Esophagus squamous epithelium (tissue), 5 donors: Measurements from ENCODE around the gene RESP18. TPM values are rescaled to one million over a fixed set of nuclear protein-coding genes. Genes with fewer than 3 reads are reported as not detected.

ENCODE experiments used
- DNase-seq: peaks from one replicate; lab custom pipeline; 2025; lab: John Stamatoyannopoulos, UW
- H3K27ac ChIP-seq, 4 donors: fragments of 200-600 bp; sonication (generic); one replicate each; pipeline ENCODE4 v1.5.1; 2016 to 2019; ENCODE audit warnings: mild to moderate bottlenecking in 1 of 4
- H3K27me3 ChIP-seq, 4 donors: fragments of 200-600 bp; sonication (generic); 1 replicate in 3 of 4; 2 replicates in 1 of 4; pipeline versions ENCODE4 v1.5.1 to v1.6.0; 2017 to 2021; ENCODE audit warnings: antibody characterized with exemption in 1 of 4
- H3K36me3 ChIP-seq, 3 donors: fragments of 200-600 bp; sonication (generic); one replicate each; pipeline ENCODE4 v1.5.1; 2016 to 2019
- H3K4me1 ChIP-seq, 3 donors: fragments of 200-600 bp; sonication (generic); one replicate each; pipeline ENCODE4 v1.5.1; 2017 to 2019
- H3K4me3 ChIP-seq, 4 donors: fragments of 200-600 bp; sonication (generic); 1 replicate in 3 of 4; 2 replicates in 1 of 4; pipeline ENCODE4 v1.5.1; 2016 to 2019; ENCODE audit warnings: mild to moderate bottlenecking in 2 of 4, moderate library complexity in 1 of 4
- H3K9me3 ChIP-seq, 3 donors: fragments of 200-600 bp; sonication (generic); one replicate each; pipeline ENCODE4 v1.5.1; 2016 to 2019
- CTCF ChIP-seq, 6 experiments: fragments of 450-650 bp in 4 of 6; fragments of 200-600 bp in 2 of 6; sonication (generic) in 2 of 6; IDR thresholded peaks; one replicate each; pipeline ENCODE4 v1.5.1; 2016 to 2019; ENCODE audit warnings: antibody characterized with exemption in 6 of 6, mild to moderate bottlenecking in 4 of 6, moderate library complexity in 4 of 6
- POLR2A ChIP-seq, 4 donors: fragments of 450-650 bp; IDR thresholded peaks; one replicate each; pipeline ENCODE4 v1.6.1; 2017; ENCODE audit warnings: antibody characterized with exemption in 4 of 4, mild to moderate bottlenecking in 4 of 4, moderate library complexity in 3 of 4
- WGBS, 2 donors: methylation state at CpG; one replicate each; pipeline ENCODE4 v1.1.5; 2018; 5-methylcytosine and 5-hydroxymethylcytosine counted together
- intact Hi-C: fragments of 100-400 bp; cut with DNase I; formaldehyde crosslinking; loops from one replicate; pipeline ENCODE4 v1.15.0; 2022
- small RNA-seq, 4 donors: library from RNA; depleted of rRNA; stranded (forward); fragments of <200 nt; gene quantifications; one replicate each; pipeline ENCODE3, GENCODE V24; 2016
- total RNA-seq, 4 donors: library from RNA; depleted of rRNA; stranded (reverse); fragments of >200 nt; gene quantifications; one replicate each; pipeline ENCODE4 v1.1.0, GENCODE V29; 2016
- donor health status: DM: yes; HTN: yes; CAD: no.

RESP18 gene
- total RNA-seq, 4 donors from 2014 or later: not detected

- Histone ChIP-seq H3K4me3 (peak overlapping the region; percentile 62 to 95 (median 78)), H3K9me3 (no peaks in the 10 kb centered on the region), H3K27me3 (no peaks in the 10 kb centered on the region), H3K27ac (peak overlapping the region; percentile 95 to 99 (median 97)), H3K36me3 (peaks cover 0 to 35% (median under 1%) of the 10 kb centered on the region in 3 donors), H3K4me1 (peaks cover 24 to 69% (median 35%) of the 10 kb centered on the region in 3 donors)
- no peak for DNase-seq
- intact Hi-C loops: no loop called here
- TF ChIP-seq POLR2A (IDR thresholded peaks at IDR 0.05): no peak
- peak in 1 of 6 experiments; percentile 4 for TF ChIP-seq CTCF (IDR thresholded peaks at IDR 0.05)
- WGBS, 2 donors: 5 to 15% methylated on average over 9 of the region's 9 CpGs
Measured at GRCh38 chr2:219278655-219279150, 53.8 kb downstream of the RESP18 start.

DNA sequence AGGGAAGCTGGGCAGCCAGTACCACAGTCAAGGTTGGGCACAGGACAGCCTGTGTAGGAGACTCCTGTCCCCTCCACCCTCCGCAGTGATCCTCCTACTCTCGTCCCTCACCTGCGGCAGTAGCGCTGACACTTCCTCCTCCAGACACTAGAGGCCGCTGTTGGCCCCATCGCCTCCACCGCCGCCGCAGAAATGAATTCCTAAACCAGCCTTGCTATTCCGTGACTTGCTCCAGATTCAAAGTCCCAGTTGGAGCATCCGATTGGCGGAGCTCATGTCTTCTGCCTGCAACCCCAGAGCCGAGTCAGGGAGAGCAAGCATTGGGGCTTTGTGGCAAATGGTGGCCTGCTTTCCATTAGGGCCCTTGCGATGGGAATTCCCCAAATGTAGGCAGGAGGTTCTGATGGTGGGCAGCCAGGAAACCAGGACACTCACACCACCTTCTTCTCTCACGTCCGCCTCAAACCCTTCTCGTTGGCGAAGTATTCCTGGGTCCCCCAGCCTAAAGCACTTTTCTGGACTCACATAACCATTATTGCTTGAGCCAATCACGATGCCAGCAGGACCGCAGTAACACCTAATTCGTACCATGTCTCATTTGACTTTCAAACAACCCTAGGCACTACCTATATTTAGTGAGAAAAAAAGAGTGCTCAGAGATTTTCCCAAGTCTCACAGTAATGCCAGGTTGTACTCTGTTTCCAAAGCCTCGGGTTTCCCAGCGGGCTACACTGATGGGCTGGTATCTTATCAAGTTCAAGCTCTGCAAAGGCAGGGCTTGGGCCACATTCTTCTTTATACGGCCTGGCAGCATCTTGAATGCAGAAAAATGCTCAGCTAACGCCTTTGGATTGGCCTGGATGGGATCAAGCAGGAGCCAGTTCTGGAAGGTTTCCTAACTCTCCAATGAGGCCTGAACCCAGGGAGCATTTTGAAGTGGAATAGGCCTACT lies 54.6 kb downstream of the RESP18 start:
- TF ChIP-seq POLR2A (IDR thresholded peaks at IDR 0.05) (no peak), CTCF (IDR thresholded peaks at IDR 0.05) (peak; percentile 93 to 99 (median 97))
- Histone ChIP-seq H3K9me3 (no peaks in the 10 kb centered on the region), H3K36me3 (peaks cover 0 to 28% (median 0%) of the 10 kb centered on the region in 3 donors), H3K4me3 (peak overlapping the region in 2 of 4 donors; percentile 6 to 95), H3K4me1 (peaks cover 24 to 69% (median 35%) of the 10 kb centered on the region in 3 donors), H3K27ac (peak overlapping the region; percentile 95 to 99 (median 97)), H3K27me3 (no peaks in the 10 kb centered on the region)
- DNase-seq: no peak
- WGBS, 2 donors: 21 to 37% methylated on average over 19 to 23 of the region's 25 CpGs
- intact Hi-C loops: no loop called here

Small RNAs within 50 kb of the gene (small RNA-seq; reads per million reads assigned to genes)
- 0 reads per million in 4 donors for gene AC053503.3
- gene MIR153-1: 0 to 0.36 (median 0.29) reads per million in 4 donors

Other genes starting within 250 kb of the RESP18 start
- gene NHEJ1, start 171.9 kb downstream of the RESP18 start, total RNA-seq: 10 to 100 TPM in 2 of 4 donors, 1 to 10 TPM in 2; 6.3 to 14.3 (median 9.7) TPM
- 1 to 10 TPM in 2 of 4 donors, under 1 TPM in 2; 0.82 to 1.7 (median 1.3) TPM for gene SLC23A3, start 162.7 kb downstream of the RESP18 start, total RNA-seq
- 10 to 100 TPM; 35.3 to 49.8 (median 42.0) TPM for gene CNPPD1, start 155.8 kb downstream of the RESP18 start, total RNA-seq
- 10 to 100 TPM; 31.0 to 58.7 (median 41.8) TPM for gene RETREG2, start 154.5 kb downstream of the RESP18 start, total RNA-seq
- 10 to 100 TPM; 34.6 to 49.9 (median 43.6) TPM for gene ZFAND2B, start 126.0 kb downstream of the RESP18 start, total RNA-seq
- gene ABCB6, start 113.8 kb downstream of the RESP18 start, total RNA-seq: 10 to 100 TPM; 22.1 to 45.3 (median 31.6) TPM
- 10 to 100 TPM; 37.8 to 55.1 (median 45.2) TPM for gene ATG9A, start 103.1 kb downstream of the RESP18 start, total RNA-seq
- 10 to 100 TPM; 10.2 to 54.9 (median 27.6) TPM for gene ANKZF1, start 102.9 kb downstream of the RESP18 start, total RNA-seq
- gene GLB1L, start 87.3 kb downstream of the RESP18 start, total RNA-seq: 1 to 10 TPM; 1.2 to 2.3 (median 1.7) TPM
- 10 to 100 TPM in 3 of 4 donors, 1 to 10 TPM in 1; 8.6 to 27.4 (median 19.3) TPM for gene STK16, start 87.3 kb downstream of the RESP18 start, total RNA-seq
- not detected for gene TUBA4B, start 79.5 kb downstream of the RESP18 start, total RNA-seq
- 100 to 1,000 TPM; 104 to 258 (median 169) TPM for gene TUBA4A, start 78.8 kb downstream of the RESP18 start, total RNA-seq
- 10 to 100 TPM; 30.3 to 72.6 (median 35.1) TPM for gene DNAJB2, start 53.4 kb downstream of the RESP18 start, total RNA-seq
- gene PTPRN, start 23.3 kb downstream of the RESP18 start, total RNA-seq: not detected
- gene DNPEP, start 55.2 kb upstream of the RESP18 start, total RNA-seq: 10 to 100 TPM; 36.7 to 82.4 (median 39.5) TPM
- gene DES, start 85.6 kb upstream of the RESP18 start, total RNA-seq: 1,000 to 10,000 TPM in 1 of 4 donors, 100 to 1,000 TPM in 3; 120 to 2,698 (median 303) TPM
- 10 to 100 TPM in 1 of 4 donors, 1 to 10 TPM in 3; 3.8 to 29.0 (median 5.0) TPM for gene SPEG, start 102.1 kb upstream of the RESP18 start, total RNA-seq
- gene GMPPA, start 166.1 kb upstream of the RESP18 start, total RNA-seq: 10 to 100 TPM; 18.1 to 31.1 (median 26.4) TPM
- not detected for gene ASIC4, start 181.7 kb upstream of the RESP18 start, total RNA-seq
- gene CHPF, start 211.1 kb upstream of the RESP18 start, total RNA-seq: 10 to 100 TPM; 40.4 to 56.6 (median 52.6) TPM
- under 1 TPM; 0.62 to 0.87 (median 0.78) TPM for gene TMEM198, start 211.3 kb upstream of the RESP18 start, total RNA-seq
- gene OBSL1, start 238.8 kb upstream of the RESP18 start, total RNA-seq: 10 to 100 TPM in 3 of 4 donors, 1 to 10 TPM in 1; 7.0 to 38.9 (median 16.0) TPM
- gene INHA, start 239.6 kb upstream of the RESP18 start, total RNA-seq: not detected